Thoracic aorta (tissue), 2 donors: ENCODE measurements around the gene MYBBP1A. TPM values are rescaled to one million over a fixed set of nuclear protein-coding genes. Genes with fewer than 3 reads are reported as not detected.
A peak's percentile ranks its signal among the peaks of the same experiment; 100 is the strongest.

Experiments
- ATAC-seq: fragments of 150-250 bp; one replicate; pipeline ENCODE4 v1.8.0; 2017; ENCODE audit warnings: low read depth; ENCODE audit not compliant: insufficient number of reproducible peaks, low FRiP score
- DNase-seq: peaks from one replicate; pipeline ENCODE4 v3.0.0-alpha.2; 2020; ENCODE audit warnings: low spot score
- H3K27ac ChIP-seq, 2 donors: fragments of 200-600 bp; sonication (generic); 1 replicate in 1 of 2; 2 replicates in 1 of 2; pipeline ENCODE4 v1.5.1; 2016; ENCODE audit warnings: mild to moderate bottlenecking in 2 of 2, moderate library complexity in 2 of 2
- H3K27me3 ChIP-seq: fragments of 200-600 bp; sonication (generic); replicated peaks from 2 replicates; pipeline ENCODE4 v1.6.0; 2016; ENCODE audit warnings: mild to moderate bottlenecking; ENCODE audit not compliant: insufficient read depth
- H3K36me3 ChIP-seq: fragments of 200-600 bp; sonication (generic); one replicate; pipeline ENCODE4 v1.5.1; 2016
- H3K4me1 ChIP-seq, 2 donors: fragments of 200-600 bp; sonication (generic); 1 replicate in 1 of 2; 2 replicates in 1 of 2; pipeline versions ENCODE4 v1.5.1 to v1.6.0; 2016; ENCODE audit warnings: low read depth in 2 of 2, mild to moderate bottlenecking in 1 of 2; ENCODE audit not compliant: control insufficient read depth in 1 of 2
- H3K4me3 ChIP-seq: fragments of 200-600 bp; sonication (generic); 2 replicates; pipeline ENCODE4 v1.5.1; 2016; ENCODE audit warnings: mild to moderate bottlenecking
- H3K9me3 ChIP-seq: fragments of 200-600 bp; sonication (generic); 2 replicates; pipeline ENCODE4 v1.5.1; 2016
- total RNA-seq, 2 donors: library from RNA; depleted of rRNA; stranded (reverse); fragments of >200 nt; gene quantifications; one replicate each; pipeline versions ENCODE4 v1.1.0 to v1.2.3, GENCODE V29; 2016
- TF ChIP-seq, protein P1 (sequence below): fragments of 200-600 bp; sonication (generic); IDR thresholded peaks from one replicate; pipeline ENCODE4 v1.5.1; 2019; ENCODE audit warnings: antibody characterized with exemption

MYBBP1A gene
- total RNA-seq, 2 donors from 2014 or later: 47.4 to 92.6 TPM

- no peak for ATAC-seq
- H3K4me3 ChIP-seq: no peak overlapping the region
- H3K9me3 ChIP-seq: no peaks in the 10 kb centered on the region
- no peaks in the 10 kb centered on the region for H3K27me3 ChIP-seq
- no peak overlapping the region for H3K27ac ChIP-seq
- H3K36me3 ChIP-seq: no peaks in the 10 kb centered on the region
- no peak for DNase-seq
- H3K4me1 ChIP-seq: peaks cover 5 to 16% of the 10 kb centered on the region in 2 donors
- TF ChIP-seq, protein P1, sequence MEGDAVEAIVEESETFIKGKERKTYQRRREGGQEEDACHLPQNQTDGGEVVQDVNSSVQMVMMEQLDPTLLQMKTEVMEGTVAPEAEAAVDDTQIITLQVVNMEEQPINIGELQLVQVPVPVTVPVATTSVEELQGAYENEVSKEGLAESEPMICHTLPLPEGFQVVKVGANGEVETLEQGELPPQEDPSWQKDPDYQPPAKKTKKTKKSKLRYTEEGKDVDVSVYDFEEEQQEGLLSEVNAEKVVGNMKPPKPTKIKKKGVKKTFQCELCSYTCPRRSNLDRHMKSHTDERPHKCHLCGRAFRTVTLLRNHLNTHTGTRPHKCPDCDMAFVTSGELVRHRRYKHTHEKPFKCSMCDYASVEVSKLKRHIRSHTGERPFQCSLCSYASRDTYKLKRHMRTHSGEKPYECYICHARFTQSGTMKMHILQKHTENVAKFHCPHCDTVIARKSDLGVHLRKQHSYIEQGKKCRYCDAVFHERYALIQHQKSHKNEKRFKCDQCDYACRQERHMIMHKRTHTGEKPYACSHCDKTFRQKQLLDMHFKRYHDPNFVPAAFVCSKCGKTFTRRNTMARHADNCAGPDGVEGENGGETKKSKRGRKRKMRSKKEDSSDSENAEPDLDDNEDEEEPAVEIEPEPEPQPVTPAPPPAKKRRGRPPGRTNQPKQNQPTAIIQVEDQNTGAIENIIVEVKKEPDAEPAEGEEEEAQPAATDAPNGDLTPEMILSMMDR: no peak
Observed at GRCh38 chr17:4529533-4530152, 25.5 kb downstream of the MYBBP1A start.

GRCh38 chr17:4527566-4528125, 27.5 kb downstream of the MYBBP1A start:
- Histone ChIP-seq H3K9me3 (no peaks in the 10 kb centered on the region), H3K36me3 (no peaks in the 10 kb centered on the region), H3K27ac (no peak overlapping the region), H3K4me1 (peaks cover 5 to 16% of the 10 kb centered on the region in 2 donors), H3K4me3 (no peak overlapping the region), H3K27me3 (no peaks in the 10 kb centered on the region)
- ATAC-seq (no peak), DNase-seq (no peak)
- TF ChIP-seq, protein P1: no peak

DNA sequence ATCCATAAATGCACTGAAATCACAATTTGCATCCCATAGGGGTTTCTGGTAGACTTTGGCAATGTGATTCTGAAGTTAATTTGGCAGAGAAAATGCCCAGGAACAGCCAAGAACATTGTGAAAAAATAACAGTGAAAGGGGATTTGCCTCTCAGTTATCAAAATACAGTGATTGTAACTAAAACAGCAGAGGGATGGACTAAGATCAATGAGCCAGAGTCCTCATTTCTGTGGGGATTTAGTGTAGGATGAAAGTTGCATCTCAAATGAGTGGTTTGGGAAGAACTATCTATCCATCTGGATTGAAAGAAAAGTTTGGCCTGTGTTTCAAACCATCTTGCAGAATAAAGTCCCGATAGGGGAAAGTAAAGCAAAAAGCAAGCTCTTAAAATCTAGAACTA, 28.1 kb downstream of the MYBBP1A start:
- Histone ChIP-seq H3K27me3 (no peaks in the 10 kb centered on the region), H3K4me1 (peaks cover 5 to 16% of the 10 kb centered on the region in 2 donors), H3K27ac (peak overlapping the region in 1 of 2 donors; percentile 27), H3K36me3 (no peaks in the 10 kb centered on the region), H3K9me3 (no peaks in the 10 kb centered on the region), H3K4me3 (no peak overlapping the region)
- no peak for DNase-seq
- TF ChIP-seq, protein P1: no peak
- ATAC-seq: no peak

GRCh38 chr17:4525691-4526397, 29.3 kb downstream of the MYBBP1A start:
- TF ChIP-seq, protein P1: no peak
- H3K4me1 ChIP-seq: peaks cover 5 to 22% of the 10 kb centered on the region in 2 donors
- no peak overlapping the region for H3K4me3 ChIP-seq
- H3K27ac ChIP-seq: no peak overlapping the region
- H3K27me3 ChIP-seq: no peaks in the 10 kb centered on the region
- no peaks in the 10 kb centered on the region for H3K36me3 ChIP-seq
- no peak for DNase-seq
- H3K9me3 ChIP-seq: no peaks in the 10 kb centered on the region
- ATAC-seq: no peak

- TF ChIP-seq, protein P1: no peak
- Histone ChIP-seq H3K4me3 (no peak overlapping the region), H3K4me1 (peaks cover 5 to 27% of the 10 kb centered on the region in 2 donors), H3K9me3 (no peaks in the 10 kb centered on the region), H3K27ac (no peak overlapping the region), H3K27me3 (no peaks in the 10 kb centered on the region), H3K36me3 (no peaks in the 10 kb centered on the region)
- ATAC-seq (no peak), DNase-seq (no peak)
Observed at GRCh38 chr17:4523946-4524345, 31.2 kb downstream of the MYBBP1A start.
